GM18502 (cell line): ENCODE results near the gene ZNF583.

ENCODE experiments used
- ATAC-seq: cut with Tn5 transposase; IDR thresholded peaks from one replicate; pipeline ENCODE4 v1.9.1; 2021; ENCODE audit warnings: mild to moderate bottlenecking; ENCODE audit not compliant: unreplicated experiment, poor library complexity

ZNF583 gene

DNA sequence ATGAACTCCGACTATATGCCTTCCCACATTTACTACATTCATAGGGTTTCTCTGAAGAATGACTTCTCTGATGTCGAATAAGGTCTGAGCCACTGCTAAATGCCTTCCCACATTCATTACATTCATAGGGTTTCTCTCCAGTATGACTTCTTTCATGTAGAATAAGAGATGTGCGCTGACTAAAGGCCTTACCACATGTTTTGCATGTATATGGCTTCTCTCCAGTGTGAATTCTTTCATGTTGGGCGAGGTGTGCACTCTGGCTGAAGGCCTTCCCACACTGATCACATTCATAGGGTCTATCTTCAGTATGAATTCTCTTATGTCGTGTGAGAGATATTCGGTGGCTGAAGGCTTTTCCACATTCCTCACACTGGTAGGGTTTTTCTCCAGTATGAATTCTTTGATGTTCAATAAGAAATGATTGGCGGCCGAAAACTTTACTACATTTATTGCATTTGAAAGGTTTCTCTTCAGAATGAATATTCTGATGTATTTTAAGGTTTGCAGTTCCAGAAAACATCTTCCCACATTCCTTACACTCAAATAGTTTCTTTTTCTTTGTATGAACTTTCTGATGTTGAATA lies 37.2 kb downstream of the ZNF583 start:
- ATAC-seq: no peak

DNA sequence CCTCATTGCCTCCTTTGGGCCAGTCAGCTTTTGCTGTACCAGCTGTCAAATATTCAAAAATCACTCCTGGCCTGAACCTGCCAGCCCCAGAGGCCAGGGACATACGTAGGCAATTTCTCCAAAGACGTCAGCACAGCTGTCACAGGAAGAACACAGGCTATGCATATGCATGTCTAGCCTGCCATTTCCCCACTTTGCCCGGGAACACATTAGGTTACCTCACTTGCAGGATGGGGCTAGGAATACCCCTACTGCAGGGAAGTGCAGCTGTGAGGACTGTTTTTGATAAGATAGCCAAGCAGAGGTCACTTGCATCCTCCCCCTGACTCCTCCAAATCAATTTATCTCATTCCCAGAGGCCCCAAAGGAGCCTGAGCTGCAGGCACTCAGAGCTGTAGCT lies 70.2 kb downstream of the ZNF583 start:
- ATAC-seq: no peak

DNA sequence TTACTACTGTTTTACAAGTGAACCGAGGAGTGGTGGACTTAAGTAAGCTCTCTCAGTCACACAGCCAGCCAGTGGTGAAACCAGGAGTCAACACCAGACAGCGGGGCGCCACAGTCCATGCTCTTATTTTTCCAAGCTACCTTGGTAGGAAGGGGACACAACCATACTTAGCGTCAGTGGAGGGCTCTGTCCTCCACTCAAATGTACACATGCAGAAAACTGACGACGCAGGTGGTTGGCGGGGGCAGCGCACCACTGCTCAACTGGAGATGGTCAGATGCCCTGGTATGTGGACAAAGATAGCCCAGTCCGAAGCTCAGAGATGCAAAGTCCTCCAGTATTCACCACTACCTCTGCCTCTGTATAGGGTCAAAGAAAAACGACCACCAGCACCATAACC lies 72.0 kb downstream of the ZNF583 start:
- no peak for ATAC-seq
